ENCODE results near the gene PAX1. TPM values are rescaled to one million over a fixed set of nuclear protein-coding genes. Genes with fewer than 3 reads are reported as not detected.
A peak's percentile ranks its signal among the peaks of the same experiment; 100 is the strongest.

Gene PAX1
- total and polyA plus RNA-seq, 2 of the 8 experiments (the other 6 are each of a cell fraction or from before 2014, with no cell fraction given) = not detected

GRCh38 chr20:21710863-21711431 is 5.5 kb downstream of the PAX1 start:
- Histone ChIP-seq H2BK15ac (ENCODE audit: low read length) (no peak overlapping the region), H2AK5ac (ENCODE audit: low read depth, low read length) (no peak overlapping the region), H2AFZ (ENCODE audit: low read length) (no peak overlapping the region), H4K8ac (ENCODE audit: extremely low read depth, insufficient read depth, low read length) (no peak overlapping the region), H3K18ac (ENCODE audit: extremely low read depth, low read length) (no peak overlapping the region), H4K91ac (replicated peaks; ENCODE audit: insufficient read length, low read length) (no peak overlapping the region), H3K9ac (replicated peaks in 1 of 4; ENCODE audit: extremely low read depth in 1 of 4, low read depth in 3 of 4, low read length in 3 of 4) (no peak overlapping the region), H3K27me3 (replicated peaks in 1 of 4; ENCODE audit: control insufficient read depth in 3 of 4, extremely low read depth in 1 of 4, insufficient read depth in 3 of 4, low read length in 3 of 4) (peaks cover 89 to 100% (median 98%) of the 10 kb centered on the region in 4 experiments), H3K23ac (ENCODE audit: insufficient read length) (no peak overlapping the region), H3K36me3 (ENCODE audit: control insufficient read depth in 2 of 4, insufficient read depth in 4 of 4, low read length in 3 of 4) (peaks cover 0 to 8% (median 0%) of the 10 kb centered on the region in 4 experiments; a peak in 1 of 8 replicates), H2BK5ac (ENCODE audit: low read depth, low read length) (no peak overlapping the region), H3K79me1 (ENCODE audit: low read depth, low read length) (no peaks in the 10 kb centered on the region), H3K4me1 (replicated peaks in 1 of 4; ENCODE audit: control insufficient read depth in 3 of 4, insufficient read depth in 4 of 4, low read length in 3 of 4) (peaks cover 0 to 27% (median 11%) of the 10 kb centered on the region in 4 experiments; a peak in 5 of 7 replicates), H3K79me2 (ENCODE audit: control insufficient read depth in 1 of 2, insufficient read depth in 2 of 2, low read length in 2 of 2) (no peaks in the 10 kb centered on the region), H3K4me2 (ENCODE audit: insufficient read depth in 1 of 2, low read depth in 2 of 2, low read length in 2 of 2) (no peak overlapping the region), H4K20me1 (replicated peaks in 1 of 2; ENCODE audit: control insufficient read depth in 1 of 2, insufficient read depth in 2 of 2, low read length in 2 of 2) (peaks cover 18 to 48% of the 10 kb centered on the region in 2 experiments), H2BK20ac (ENCODE audit: low read length) (no peak overlapping the region), H3K9me3 (ENCODE audit: insufficient read depth in 2 of 2, low read depth in 1 of 2, low read length in 1 of 2) (no peaks in the 10 kb centered on the region; a peak in 1 of 4 replicates), H2BK12ac (ENCODE audit: low read depth, low read length) (no peak overlapping the region), H2BK120ac (replicated peaks; ENCODE audit: low read depth, low read length) (no peak overlapping the region), H4K5ac (ENCODE audit: insufficient read length, low read depth, low read length) (no peak overlapping the region), H3K27ac (ENCODE audit: low read depth, low read length) (no peak overlapping the region), H3K56ac (replicated peaks; ENCODE audit: insufficient read length, low read depth, low read length) (no peak overlapping the region), H3K4me3 (ENCODE audit: extremely low read depth in 1 of 4, insufficient read depth in 2 of 4, low read depth in 3 of 4, low read length in 4 of 4) (no peak overlapping the region), H3K14ac (ENCODE audit: insufficient read length) (no peak overlapping the region), H3K4ac (replicated peaks; ENCODE audit: insufficient read length, low read depth, low read length) (no peak overlapping the region), H3K23me2 (ENCODE audit: low read depth, low read length) (peaks cover 9% of the 10 kb centered on the region; the same call in 1 of the 2 replicates)
- ChIA-PET CTCF (ENCODE audit: partially characterized antibody) (interaction anchor here (0.8 to 5.3 kb wide), 4 partner anchors 8 to 70 kb away, joined by 3 to 58 read pairs (median 4); no protein-coding TSS in a partner anchor), POLR2A (ENCODE audit: partially characterized antibody) (no interaction called here)
- 48% methylated on average over 5 of the region's 5 CpGs; no CpG with 5 or more reads in 1 of the 2 experiments for WGBS, 2 experiments (ENCODE audit: extremely low coverage in 1 of 2, insufficient coverage in 1 of 2, insufficient read length in 1 of 2, insufficient replicate concordance in 2 of 2, low coverage in 1 of 2, low lambda C conversion rate in 2 of 2, missing lambda C conversion rate in 1 of 2)
- FAIRE-seq = no peak
- TF ChIP-seq SUZ12 (IDR thresholded peaks at IDR 0.05; ENCODE audit: low read length) = peak; percentile 56; the same call in 1 of the 2 replicates
- TF ChIP-seq CBX8 (IDR thresholded peaks at IDR 0.05; ENCODE audit: borderline replicate concordance, low read depth, low read length) = peak; percentile 83; the same call in 1 of the 2 replicates
- peak; percentile 49 for TF ChIP-seq EZH2 (IDR thresholded peaks at IDR 0.05; ENCODE audit: low read depth, low read length, severe bottlenecking)
- TF ChIP-seq SAP30 (IDR thresholded peaks at IDR 0.05; ENCODE audit: insufficient read depth, insufficient replicate concordance, low read length) = no peak
- no peak for DNase-seq (ENCODE audit: low read depth in 1 of 2, low spot score in 2 of 2)
